ENCODE results near the gene BPNT1.
"Not testable (repeated sequence)": the region's sequence is repeated elsewhere in the genome, so short reads cannot be mapped to it uniquely, and the experiment has no call there.

Gene BPNT1

DNA sequence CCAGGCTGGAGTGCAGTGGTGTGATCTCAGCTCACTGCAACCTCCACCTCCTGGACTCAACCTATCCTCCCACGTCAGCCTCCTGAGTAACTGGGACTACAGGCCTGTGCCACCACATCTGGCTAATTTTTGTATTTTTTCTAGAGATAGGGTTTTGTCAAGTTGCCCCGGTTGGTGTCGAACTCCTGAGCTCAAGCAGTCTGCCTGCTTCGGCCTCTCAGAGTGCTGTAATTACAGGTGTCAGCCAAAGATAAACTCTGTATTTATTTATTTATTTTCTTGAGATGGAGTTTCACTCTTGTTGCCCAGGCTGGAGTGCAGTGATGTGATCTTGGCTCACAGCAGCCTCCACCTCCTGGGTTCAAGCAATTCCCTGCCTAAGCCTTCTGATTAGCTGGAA lies 23.0 kb upstream of the BPNT1 start:
- H3K4me3 Mint-ChIP-seq; H3K4me1 Mint-ChIP-seq; H3K27ac Mint-ChIP-seq (ENCODE audit: low read depth); DNase-seq (ENCODE audit: low spot score in 2 of 2); ATAC-seq (replicated peaks; ENCODE audit: extremely low read depth, poor library complexity, severe bottlenecking); H3K9me3 Mint-ChIP-seq; H3K27me3 Mint-ChIP-seq: not testable (repeated sequence)
- H3K36me3 Mint-ChIP-seq (ENCODE audit: insufficient read depth) = peaks cover 64% of the 10 kb centered on the region

DNA sequence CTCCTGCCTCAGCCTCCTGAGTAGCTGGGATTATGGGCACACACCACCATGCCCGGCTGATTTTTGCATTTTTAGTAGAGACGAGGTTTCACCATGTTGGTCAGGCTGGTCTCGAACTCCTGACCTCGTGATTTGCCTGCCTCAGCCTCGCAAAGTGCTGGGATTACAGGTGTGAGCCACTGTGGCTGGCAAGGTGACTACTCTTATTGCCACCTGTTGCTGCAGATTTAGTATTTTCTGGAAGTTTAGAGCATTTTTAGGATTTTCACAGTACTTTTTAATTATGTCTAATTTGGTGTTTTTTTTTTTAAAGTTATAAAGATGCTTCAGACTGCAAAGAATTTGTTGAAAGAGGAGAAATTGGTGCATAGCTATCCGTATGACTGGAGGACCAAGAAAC lies 20.9 kb upstream of the BPNT1 start:
- H3K27ac Mint-ChIP-seq (ENCODE audit: low read depth); H3K4me1 Mint-ChIP-seq; ATAC-seq (replicated peaks; ENCODE audit: extremely low read depth, poor library complexity, severe bottlenecking); H3K9me3 Mint-ChIP-seq; H3K4me3 Mint-ChIP-seq; H3K27me3 Mint-ChIP-seq; DNase-seq (ENCODE audit: low spot score in 2 of 2): not testable (repeated sequence)
- peaks cover 65% of the 10 kb centered on the region for H3K36me3 Mint-ChIP-seq (ENCODE audit: insufficient read depth)

DNA sequence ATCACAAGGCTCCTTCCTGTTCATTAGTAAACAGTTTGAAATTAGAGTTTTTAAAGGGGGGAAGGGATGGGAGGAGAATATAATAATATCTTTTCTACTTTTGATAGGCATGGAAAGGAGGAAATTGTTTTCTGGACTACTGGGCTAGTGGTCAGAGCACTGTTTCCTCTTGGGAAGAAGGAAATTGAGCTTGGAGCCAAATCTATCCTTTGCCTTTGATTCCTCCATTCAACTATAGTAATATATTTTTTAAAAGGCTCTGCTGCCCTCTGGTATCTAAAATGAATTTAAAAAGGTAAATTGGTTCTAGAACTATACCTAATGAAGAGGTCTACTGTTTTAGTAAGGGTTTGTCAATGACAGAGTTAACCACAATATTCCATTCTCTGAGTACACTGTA lies 10.2 kb upstream of the BPNT1 start:
- Mint-ChIP-seq H3K4me1 (peaks cover 20% of the 10 kb centered on the region), H3K4me3 (no peak overlapping the region), H3K36me3 (ENCODE audit: insufficient read depth) (peaks cover 45% of the 10 kb centered on the region), H3K27me3 (no peaks in the 10 kb centered on the region), H3K27ac (ENCODE audit: low read depth) (no peak overlapping the region), H3K9me3 (no peaks in the 10 kb centered on the region)
- no peak for ATAC-seq (replicated peaks; ENCODE audit: extremely low read depth, poor library complexity, severe bottlenecking)
- DNase-seq (ENCODE audit: low spot score in 2 of 2) = no peak

DNA sequence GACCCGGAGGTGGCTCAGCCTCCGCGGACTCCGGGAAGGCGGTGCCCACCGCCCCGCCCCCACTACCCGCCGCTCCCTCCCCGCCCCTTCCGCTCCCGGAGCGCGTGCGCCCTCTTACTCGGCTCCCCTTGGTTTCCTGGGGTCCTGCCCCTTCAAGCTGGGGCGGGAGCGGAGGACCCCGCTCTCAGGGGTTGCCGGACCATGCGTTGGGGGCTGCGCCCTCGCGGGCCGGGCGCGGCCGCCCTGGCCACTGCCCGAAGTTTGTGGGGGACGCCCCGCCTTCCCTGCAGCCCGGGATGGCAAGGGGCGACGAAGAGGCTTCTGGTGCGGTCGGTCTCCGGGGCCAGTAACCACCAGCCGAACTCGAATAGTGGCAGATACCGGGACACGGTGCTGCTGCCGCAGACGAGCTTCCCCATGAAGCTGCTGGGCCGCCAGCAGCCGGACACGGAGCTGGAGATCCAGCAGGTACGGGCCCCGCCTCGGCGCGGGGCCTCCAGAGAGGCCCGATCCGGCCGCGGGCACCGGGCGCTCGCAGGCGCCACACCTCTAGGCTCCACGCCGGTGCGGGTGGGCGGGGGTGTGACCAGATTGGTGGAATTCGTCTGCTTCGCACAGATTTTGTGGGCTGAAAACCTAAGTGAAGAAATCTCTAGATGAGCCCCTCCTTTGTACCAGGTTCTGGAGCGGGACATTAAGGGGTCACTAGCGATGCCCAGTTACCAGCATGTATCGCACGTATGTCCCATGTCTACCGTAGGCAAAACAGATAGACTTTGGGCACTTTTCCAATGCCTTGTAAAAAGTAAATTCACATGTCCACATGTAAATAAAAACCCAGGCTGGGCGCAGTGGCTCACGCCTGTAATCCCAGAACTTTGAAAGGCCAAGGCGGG lies 4.7 kb upstream of the BPNT1 start, which contains the start of gene IARS2:
Gene IARS2, plus strand, starts transcription at position 117 of the 896 bp plus-strand sequence. Its CDS starts 85 bp downstream, at position 202.
- Mint-ChIP-seq H3K27ac (ENCODE audit: low read depth) (peak within 1 kb of the TSS; percentile 4), H3K27me3 (no peaks in the 10 kb centered on the region), H3K4me1 (peaks cover 16% of the 10 kb centered on the region), H3K9me3 (no peaks in the 10 kb centered on the region), H3K36me3 (ENCODE audit: insufficient read depth) (peaks cover 28% of the 10 kb centered on the region), H3K4me3 (peak within 1 kb of the TSS; percentile 65)
- ATAC-seq (replicated peaks; ENCODE audit: extremely low read depth, poor library complexity, severe bottlenecking) (peak; percentile 64), DNase-seq (ENCODE audit: low spot score in 2 of 2) (peak; percentile 83 to 87)

DNA sequence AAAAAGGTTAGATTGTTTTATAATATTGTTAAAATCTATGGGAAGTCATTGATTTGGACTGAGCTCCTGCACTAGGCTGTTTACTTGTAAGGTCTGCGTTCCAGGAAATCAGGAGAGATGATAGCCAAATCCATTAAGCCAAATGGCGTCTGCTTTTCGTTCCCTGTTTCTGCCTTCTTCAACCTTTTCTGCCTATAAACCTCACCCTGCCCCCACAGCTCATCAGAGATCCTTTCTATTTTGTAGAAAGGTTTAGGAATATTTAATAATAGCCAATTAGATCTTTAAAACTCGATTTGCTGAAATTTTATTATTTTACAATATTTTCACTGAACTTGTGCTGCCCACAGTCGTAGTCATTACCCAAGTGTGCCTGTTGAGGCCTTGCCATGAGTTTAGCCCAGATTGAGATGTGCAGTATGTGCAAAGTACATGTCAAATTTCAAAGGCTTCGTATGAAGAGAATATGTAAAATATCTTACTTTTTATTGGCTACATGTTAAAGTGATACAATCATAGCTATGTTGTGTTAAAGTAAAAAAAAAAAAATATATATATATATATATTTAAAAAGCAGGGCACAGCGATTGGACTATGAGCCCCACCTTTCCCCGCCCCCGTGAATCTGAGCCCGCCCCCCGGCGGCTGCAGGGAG lies 3.9 kb upstream of the BPNT1 start:
- no peak for ATAC-seq (replicated peaks; ENCODE audit: extremely low read depth, poor library complexity, severe bottlenecking)
- Mint-ChIP-seq H3K9me3 (no peaks in the 10 kb centered on the region), H3K27me3 (no peaks in the 10 kb centered on the region), H3K4me3 (peak overlapping the region; percentile 65), H3K4me1 (peaks cover 15% of the 10 kb centered on the region), H3K27ac (ENCODE audit: low read depth) (no peak overlapping the region), H3K36me3 (ENCODE audit: insufficient read depth) (peaks cover 27% of the 10 kb centered on the region)
- no peak for DNase-seq (ENCODE audit: low spot score in 2 of 2)

DNA sequence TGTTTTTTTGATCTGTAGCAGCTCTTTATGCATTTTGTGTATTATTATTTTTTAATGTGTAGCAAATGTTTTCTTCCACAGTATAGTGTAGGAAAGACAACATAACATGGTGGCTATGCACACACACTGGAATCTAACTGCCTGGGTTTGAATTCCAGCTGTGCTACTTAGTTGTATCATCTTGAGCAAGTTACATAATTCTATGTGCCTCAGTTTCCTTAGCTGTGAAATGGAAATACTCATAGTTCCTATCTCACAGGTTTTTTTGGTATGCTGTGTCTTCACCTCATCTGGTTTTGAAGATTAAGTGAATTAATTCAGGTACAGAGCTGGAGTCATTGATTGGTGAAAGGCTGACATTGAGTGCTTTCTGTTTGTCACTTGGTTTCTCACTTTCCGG lies 3.1 kb upstream of the BPNT1 start:
- DNase-seq (ENCODE audit: low spot score in 2 of 2) = no peak
- Mint-ChIP-seq H3K9me3 (no peaks in the 10 kb centered on the region), H3K4me3 (no peak overlapping the region), H3K27me3 (no peaks in the 10 kb centered on the region), H3K36me3 (ENCODE audit: insufficient read depth) (peaks cover 19% of the 10 kb centered on the region), H3K27ac (ENCODE audit: low read depth) (no peak overlapping the region), H3K4me1 (peaks cover 9% of the 10 kb centered on the region)
- ATAC-seq (replicated peaks; ENCODE audit: extremely low read depth, poor library complexity, severe bottlenecking) = no peak

DNA sequence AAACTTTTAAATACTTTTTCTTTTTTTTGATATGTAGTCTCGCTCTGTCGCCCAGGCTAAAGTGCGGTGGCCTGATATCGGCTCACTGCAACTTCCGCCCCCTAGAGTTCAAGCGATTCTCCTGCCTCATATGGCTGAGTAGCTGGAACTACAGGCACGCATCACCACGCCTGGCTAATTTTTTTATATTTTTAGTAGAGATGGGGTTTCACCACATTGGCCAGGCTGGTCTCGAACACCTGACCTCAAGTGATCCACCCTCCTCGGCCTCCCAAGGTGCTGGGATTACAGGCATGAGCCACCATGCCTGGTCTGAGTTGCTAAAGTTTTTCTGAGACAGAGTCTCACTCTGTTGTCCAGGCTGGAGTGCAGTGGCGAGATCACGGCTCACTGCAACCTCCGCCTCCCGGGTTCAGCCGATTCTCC lies 3.3 kb downstream of the BPNT1 start:
- H3K27me3 Mint-ChIP-seq; H3K27ac Mint-ChIP-seq (ENCODE audit: low read depth); ATAC-seq (replicated peaks; ENCODE audit: extremely low read depth, poor library complexity, severe bottlenecking): not testable (repeated sequence)

DNA sequence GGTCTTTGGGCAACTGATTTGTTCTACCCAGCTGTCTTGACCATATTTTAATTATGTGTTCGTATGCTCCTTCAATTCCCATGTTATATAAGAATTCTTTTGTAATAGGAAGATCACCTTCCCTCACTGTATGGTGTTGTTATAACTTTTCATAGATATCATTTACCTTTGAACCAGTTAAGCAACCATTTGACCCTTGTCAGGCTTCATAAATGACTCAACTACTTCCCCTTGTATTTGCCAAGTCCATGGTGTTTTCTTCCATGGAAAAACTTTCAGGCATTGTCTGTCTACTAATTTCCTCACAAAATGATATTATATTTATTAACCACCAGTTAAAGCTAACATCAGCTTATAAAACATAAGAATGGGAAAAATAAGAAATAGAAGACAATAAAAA lies 5.1 kb downstream of the BPNT1 start:
- DNase-seq (ENCODE audit: low spot score in 2 of 2) = no peak
- H3K27me3 Mint-ChIP-seq = no peaks in the 10 kb centered on the region
- no peaks in the 10 kb centered on the region for H3K9me3 Mint-ChIP-seq
- ATAC-seq (replicated peaks; ENCODE audit: extremely low read depth, poor library complexity, severe bottlenecking) = no peak
- peaks cover 7% of the 10 kb centered on the region for H3K36me3 Mint-ChIP-seq (ENCODE audit: insufficient read depth)
- H3K27ac Mint-ChIP-seq (ENCODE audit: low read depth) = no peak overlapping the region
- H3K4me1 Mint-ChIP-seq = peaks cover 12% of the 10 kb centered on the region
- no peak overlapping the region for H3K4me3 Mint-ChIP-seq

More for the DNA sequence above, 3.3 kb downstream of the BPNT1 start:
- not testable (repeated sequence) for DNase-seq (ENCODE audit: low spot score in 2 of 2); H3K4me1 Mint-ChIP-seq; H3K9me3 Mint-ChIP-seq; H3K4me3 Mint-ChIP-seq
- peaks cover 11% of the 10 kb centered on the region for H3K36me3 Mint-ChIP-seq (ENCODE audit: insufficient read depth)

DNA sequence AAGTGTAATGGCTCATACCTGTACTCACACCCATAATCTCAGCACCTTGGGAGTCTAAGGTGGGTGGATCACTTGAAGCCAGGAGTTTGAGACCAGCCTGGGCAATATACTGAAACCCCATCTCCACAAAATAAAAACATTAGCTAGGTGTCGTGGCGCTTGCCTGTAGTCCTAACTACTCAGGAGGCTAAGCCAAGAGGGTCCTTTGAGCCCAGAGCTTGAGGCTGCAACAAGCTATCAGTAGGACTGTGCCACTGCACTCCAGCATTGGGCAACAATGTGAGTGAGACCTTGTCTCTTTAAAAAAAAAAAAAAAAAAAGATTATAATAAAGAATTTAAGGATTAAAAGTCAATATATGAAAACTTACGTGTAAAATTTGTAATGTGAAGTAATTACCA lies 11.7 kb downstream of the BPNT1 start:
- H3K27me3 Mint-ChIP-seq = no peaks in the 10 kb centered on the region
- ATAC-seq (replicated peaks; ENCODE audit: extremely low read depth, poor library complexity, severe bottlenecking) (no peak), DNase-seq (ENCODE audit: low spot score in 2 of 2) (no peak)
- H3K27ac Mint-ChIP-seq (ENCODE audit: low read depth) = no peak overlapping the region
- no peaks in the 10 kb centered on the region for H3K9me3 Mint-ChIP-seq
- H3K4me3 Mint-ChIP-seq = no peak overlapping the region
- H3K4me1 Mint-ChIP-seq = peaks cover 12% of the 10 kb centered on the region
- H3K36me3 Mint-ChIP-seq (ENCODE audit: insufficient read depth) = peaks cover 21% of the 10 kb centered on the region

DNA sequence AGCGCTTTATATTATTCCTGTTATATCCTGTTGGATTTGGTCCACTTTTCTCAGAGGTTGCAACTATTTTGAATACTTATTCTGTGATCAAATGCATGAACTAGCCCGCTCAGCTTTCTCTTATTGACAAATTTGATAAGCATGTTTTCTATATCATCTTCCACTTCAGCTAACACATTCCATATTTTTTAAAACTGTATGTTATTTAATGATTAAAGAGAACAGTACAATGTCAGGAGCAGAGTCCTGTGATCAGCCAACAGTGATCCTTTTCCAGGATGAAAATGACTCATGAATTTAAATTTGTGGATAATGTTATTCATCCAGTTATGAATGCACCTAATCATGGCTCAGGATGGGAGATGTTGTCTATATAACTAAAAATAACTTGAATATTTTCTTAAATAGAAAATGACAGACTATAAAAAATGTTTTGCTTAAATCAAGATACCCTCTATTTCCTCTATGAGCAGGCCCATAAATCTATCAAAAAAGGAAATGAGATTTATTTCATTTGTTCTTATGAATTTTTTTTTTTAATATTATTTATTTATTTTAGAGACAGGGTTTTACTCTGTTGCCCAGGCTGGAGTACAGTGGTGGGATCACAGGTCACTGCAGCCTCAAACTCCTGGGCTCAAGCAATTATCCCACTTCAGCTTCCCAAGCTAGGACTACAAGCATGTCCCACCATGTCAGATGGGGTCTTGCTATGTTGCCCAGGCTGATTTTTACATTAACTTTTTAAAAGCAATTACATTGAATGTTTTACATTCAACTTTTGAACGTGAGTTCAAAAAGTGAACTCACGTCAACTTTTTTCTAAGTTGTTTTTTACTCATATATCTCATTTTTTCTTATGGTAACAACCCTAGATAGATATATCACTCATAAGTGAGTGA lies 12.5 kb downstream of the BPNT1 start:
- Mint-ChIP-seq H3K9me3 (no peaks in the 10 kb centered on the region), H3K4me1 (peaks cover 12% of the 10 kb centered on the region), H3K36me3 (ENCODE audit: insufficient read depth) (peaks cover 25% of the 10 kb centered on the region), H3K27ac (ENCODE audit: low read depth) (no peak overlapping the region), H3K4me3 (no peak overlapping the region), H3K27me3 (no peaks in the 10 kb centered on the region)
- DNase-seq (ENCODE audit: low spot score in 2 of 2) = no peak
- ATAC-seq (replicated peaks; ENCODE audit: extremely low read depth, poor library complexity, severe bottlenecking) = no peak

DNA sequence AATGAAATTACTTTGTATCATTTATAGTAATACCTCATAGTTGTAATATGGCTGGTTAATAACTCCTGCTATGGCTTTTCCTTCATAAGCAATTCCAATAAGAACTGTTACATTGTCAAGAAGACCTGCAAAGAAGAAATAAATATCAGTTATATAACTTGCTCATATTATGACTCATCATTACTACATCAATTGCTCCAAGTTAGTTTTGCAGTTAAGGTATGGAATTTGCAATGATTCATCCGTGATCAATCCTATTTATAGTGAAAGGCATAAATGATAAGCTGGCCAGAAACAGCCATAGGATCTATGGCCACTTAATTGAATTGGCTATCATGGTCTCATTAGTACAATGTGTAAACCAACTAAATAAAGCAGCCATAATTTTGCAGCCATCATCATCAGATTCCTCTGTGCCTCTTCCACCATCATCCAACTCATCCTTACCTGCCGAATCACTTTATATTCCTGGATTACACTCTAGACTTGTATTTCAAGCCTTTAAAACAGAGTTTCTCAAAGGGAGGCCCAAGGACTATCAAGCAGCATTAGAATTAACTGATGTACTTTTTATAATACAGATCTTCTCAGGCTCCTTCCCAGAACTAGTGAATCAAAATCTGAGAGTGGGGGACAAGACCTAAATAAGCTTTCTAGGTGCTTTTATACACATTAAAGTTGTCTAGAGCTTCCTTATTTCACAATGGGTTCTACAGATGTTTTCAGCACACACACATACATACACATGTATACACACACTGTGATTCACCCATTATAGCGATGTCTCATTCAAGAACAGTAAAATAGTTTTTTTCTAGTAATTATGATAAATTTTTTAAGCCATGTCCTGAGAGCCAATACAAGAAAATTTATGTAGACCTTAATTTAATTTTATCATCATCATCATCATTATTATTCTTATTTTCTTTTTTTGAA lies 22.1 kb downstream of the BPNT1 start:
- no peaks in the 10 kb centered on the region for H3K4me1 Mint-ChIP-seq
- DNase-seq (ENCODE audit: low spot score in 2 of 2) (no peak), ATAC-seq (replicated peaks; ENCODE audit: extremely low read depth, poor library complexity, severe bottlenecking) (no peak)
- no peaks in the 10 kb centered on the region for H3K27me3 Mint-ChIP-seq
- no peak overlapping the region for H3K27ac Mint-ChIP-seq (ENCODE audit: low read depth)
- no peaks in the 10 kb centered on the region for H3K9me3 Mint-ChIP-seq
- peaks cover 15% of the 10 kb centered on the region for H3K36me3 Mint-ChIP-seq (ENCODE audit: insufficient read depth)
- no peak overlapping the region for H3K4me3 Mint-ChIP-seq

Data from central memory CD8-positive, alpha-beta T cell (primary cell).